K562 (cell line): Measurements from ENCODE around the gene OBSL1. TPM values are rescaled to one million over a fixed set of nuclear protein-coding genes. Genes with fewer than 3 reads are reported as not detected.

Source experiments
- ATAC-seq: fragments of 200-7000 bp; cut with Tn5 transposase; 3 replicates; pipeline ENCODE4 v1.9.1; 2020; ENCODE audit warnings: moderate library complexity
- BruUV-seq: library from RNA; stranded (reverse); fragments of 400-500 nt; replicated peaks from 2 replicates; lab custom pipeline; 2021; lab: Mats Ljungman, UMichigan
- CTCF ChIA-PET: fragments of 300-600 bp; formaldehyde crosslinking; extraction: SDS; loops from one replicate; lab custom pipeline; 2021; ENCODE audit warnings: low intra/inter-chr PET ratio; lab: Yijun Ruan, JAX
- POLR2A ChIA-PET: fragments of 300-600, 350-650 bp; sonication (Branson Sonifier 250); formaldehyde crosslinking; extraction: SDS; loops from one replicate; lab custom pipeline; 2021; ENCODE audit warnings: antibody characterized with exemption, inconsistent platforms; lab: Yijun Ruan, JAX
- DNase-seq, 4 experiments: peaks; one replicate each; pipeline versions ENCODE4 v3.0.0 to v3.0.0-alpha.2; 2011 to 2018; ENCODE audit warnings: low spot score in 3 of 4, mixed read lengths in 3 of 4; ENCODE audit errors: extremely low read depth in 1 of 4
- FAIRE-seq: peaks from 2 replicates; lab custom pipeline; 2011; peaks lifted over from hg19 to GRCh38; lab: Jason Lieb, UNC
- H2AFZ ChIP-seq: 2 replicates; pipeline ENCODE4 v1.6.0; 2011; ENCODE audit warnings: low read depth, low read length, control low read depth, inconsistent platforms
- H3K27ac ChIP-seq: fragments of 200-600 bp; 3 replicates; pipeline ENCODE4 v1.8.0; 2011; ENCODE audit warnings: low read depth, mild to moderate bottlenecking, control low read depth, inconsistent platforms, low read length, moderate library complexity, mixed read lengths; ENCODE audit errors: extremely low read depth
- H3K27me3 ChIP-seq, 2 experiments: fragments of 300-600 bp in 1 of 2; 2 replicates in 1 of 2; 3 replicates in 1 of 2; pipeline versions ENCODE4 v1.6.0 to v1.8.0; 2011; ENCODE audit warnings: inconsistent platforms in 2 of 2, low read length in 2 of 2, mild to moderate bottlenecking in 1 of 2, mixed read lengths in 1 of 2, moderate library complexity in 1 of 2; ENCODE audit not compliant: control insufficient read depth in 2 of 2, insufficient read depth in 2 of 2
- H3K36me3 ChIP-seq: fragments of 300-600 bp; 3 replicates; pipeline ENCODE4 v1.8.0; 2011; ENCODE audit warnings: mild to moderate bottlenecking, low read length, inconsistent platforms; ENCODE audit not compliant: control insufficient read depth, insufficient read depth
- H3K4me1 ChIP-seq, 2 experiments: fragments of 200-600 bp in 1 of 2; replicated peaks in 1 of 2; 2 replicates in 1 of 2; 3 replicates in 1 of 2; pipeline versions ENCODE4 v1.5.1 to v1.8.0; 2011; ENCODE audit warnings: inconsistent platforms in 2 of 2, low read length in 2 of 2, mild to moderate bottlenecking in 1 of 2, mixed read lengths in 1 of 2, moderate library complexity in 1 of 2; ENCODE audit not compliant: control insufficient read depth in 2 of 2, insufficient read depth in 2 of 2
- H3K4me2 ChIP-seq: 2 replicates; pipeline ENCODE4 v1.6.1; 2011; ENCODE audit warnings: low read length, control low read depth, inconsistent platforms, mixed read lengths; ENCODE audit not compliant: insufficient read depth
- H3K4me3 ChIP-seq: fragments of 200-600 bp; sonication (generic), shearing (Covaris generic); 2 replicates; pipeline ENCODE4 v1.5.1; 2016; ENCODE audit warnings: control low read depth, inconsistent platforms
- H3K79me2 ChIP-seq: fragments of 200-600 bp; 3 replicates; pipeline ENCODE4 v1.8.0; 2011; ENCODE audit warnings: low read length, inconsistent platforms; ENCODE audit not compliant: control insufficient read depth, insufficient read depth
- H3K9ac ChIP-seq, 2 experiments: 2 replicates each; pipeline versions ENCODE4 v1.6.0 to v1.6.1; 2011; ENCODE audit warnings: low read depth in 2 of 2, low read length in 2 of 2, control low read depth in 1 of 2, inconsistent platforms in 1 of 2, mild to moderate bottlenecking in 1 of 2, mixed read lengths in 1 of 2; ENCODE audit not compliant: insufficient read depth in 1 of 2
- H3K9me1 ChIP-seq: one replicate; pipeline ENCODE4 v1.6.0; 2011; ENCODE audit warnings: inconsistent platforms, mild to moderate bottlenecking, low read length, moderate library complexity; ENCODE audit not compliant: control insufficient read depth, insufficient read depth
- H3K9me3 ChIP-seq: replicated peaks from 2 replicates; pipeline ENCODE4 v1.5.1; 2011; ENCODE audit warnings: low read depth, low read length, inconsistent platforms; ENCODE audit not compliant: control insufficient read depth, insufficient read depth
- H4K20me1 ChIP-seq: replicated peaks from 2 replicates; pipeline ENCODE4 v1.6.1; 2011; ENCODE audit warnings: low read length, inconsistent platforms, mixed read lengths; ENCODE audit not compliant: control insufficient read depth, insufficient read depth
- NFE2L1 ChIP-seq: fragments of 450-650 bp; IDR thresholded peaks from 2 replicates; pipeline ENCODE4 v1.6.1; 2016; ENCODE audit warnings: missing genetic modification characterization, low read depth, mild to moderate bottlenecking, missing compliant biosample characterization, moderate library complexity, borderline replicate concordance
- NFIC ChIP-seq: fragments of 450-650 bp; IDR thresholded peaks from 2 replicates; pipeline ENCODE4 v1.6.1; 2017; ENCODE audit warnings: mild to moderate bottlenecking, inconsistent platforms
- WGBS: fragments of 100-300 bp; shearing (Covaris generic); methylation state at CpG from one replicate; pipeline ENCODE4 v1.1.6; 2016; ENCODE audit warnings: low coverage, mixed read lengths; ENCODE audit not compliant: insufficient coverage; ENCODE audit errors: missing lambda C conversion rate; 5-methylcytosine and 5-hydroxymethylcytosine counted together
- in situ Hi-C: fragments of 300-500 bp; cut with MboI; formaldehyde crosslinking; loops from 4 replicates; pipeline ENCODE4 v1.15.0; 2018; ENCODE audit warnings: inconsistent platforms, mixed read lengths
- intact Hi-C: fragments of 100-400 bp; cut with micrococcal nuclease; formaldehyde crosslinking; loops from 2 replicates; pipeline ENCODE4 v1.14.2; 2022
- polyA plus RNA-seq, 8 experiments: library from polyadenylated mRNA; depleted of rRNA in 4 of 8; stranded (reverse) in 5 of 8; unstranded in 3 of 8; fragments of >200 nt; fragmentation: Nextera tagmentation in 2 of 8; fragmentation: Illumina TruSeq in 1 of 8; extraction: Ambion mirVana in 2 of 8; extraction: Trizol in 1 of 8; gene quantifications; 2 replicates each; pipeline versions ENCODE4 v1.2.1 to v1.2.3, GENCODE V29; 2011 to 2014; ENCODE audit warnings: inconsistent platforms in 1 of 8, missing spikeins in 1 of 8
- total RNA-seq, 7 experiments: library from RNA; depleted of rRNA in 6 of 7; stranded (reverse); fragments of >200 nt in 6 of 7; fragmentation: Illumina TruSeq in 2 of 7; extraction: Trizol in 2 of 7; gene quantifications; 2 replicates each; pipeline versions ENCODE4 v1.2.1 to v1.2.3, GENCODE V29; 2011 to 2021; ENCODE audit warnings: low replicate concordance in 1 of 7
- TF ChIP-seq, protein P1 (sequence below): IDR thresholded peaks from 2 replicates; pipeline ENCODE4 v1.6.1; 2011; ENCODE audit not compliant: insufficient read length; ENCODE audit errors: extremely low read depth

The OBSL1 gene
- total and polyA plus RNA-seq, 9 of the 15 experiments (the other 6 are each of a cell fraction or from before 2014, with no cell fraction given): 1.2 to 26.6 (median 8.6) TPM

GRCh38 chr2:219581346-219581745 lies 10.0 kb upstream of the OBSL1 start:
- peaks cover 10 to 16% of the 10 kb centered on the region in 2 experiments; a peak in 4 of 5 replicates for H3K4me1 ChIP-seq
- H3K4me3 ChIP-seq: no peak overlapping the region
- H2AFZ ChIP-seq: no peak overlapping the region
- peak; percentile 69 for TF ChIP-seq NFIC
- no peak for TF ChIP-seq NFE2L1 (tag)
- TF ChIP-seq, protein P1, sequence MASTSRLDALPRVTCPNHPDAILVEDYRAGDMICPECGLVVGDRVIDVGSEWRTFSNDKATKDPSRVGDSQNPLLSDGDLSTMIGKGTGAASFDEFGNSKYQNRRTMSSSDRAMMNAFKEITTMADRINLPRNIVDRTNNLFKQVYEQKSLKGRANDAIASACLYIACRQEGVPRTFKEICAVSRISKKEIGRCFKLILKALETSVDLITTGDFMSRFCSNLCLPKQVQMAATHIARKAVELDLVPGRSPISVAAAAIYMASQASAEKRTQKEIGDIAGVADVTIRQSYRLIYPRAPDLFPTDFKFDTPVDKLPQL: no peak
- H3K27ac ChIP-seq: no peak overlapping the region
- H3K27me3 ChIP-seq: no peaks in the 10 kb centered on the region
- no peak for ATAC-seq
- H3K9me3 ChIP-seq: no peaks in the 10 kb centered on the region
- WGBS: 25% methylated on average over 2 of the region's 2 CpGs
- no peak overlapping the region for H3K4me2 ChIP-seq
- DNase-seq: no peak
- intact Hi-C loops (no loop called here), in situ Hi-C loops (no loop called here)
- no TSS peak for BruUV-seq
- H3K36me3 ChIP-seq: no peaks in the 10 kb centered on the region
- H3K79me2 ChIP-seq: no peaks in the 10 kb centered on the region
- H3K9ac ChIP-seq: no peak overlapping the region
- H4K20me1 ChIP-seq: no peaks in the 10 kb centered on the region
- no peaks in the 10 kb centered on the region for H3K9me1 ChIP-seq
- CTCF ChIA-PET: no interaction called here
- FAIRE-seq: no peak
- POLR2A ChIA-PET: interaction anchor here (0.7 kb wide), 1 partner anchor 16 kb away, joined by 3 read pairs; no protein-coding TSS in a partner anchor
